ENCODE measurements around the gene RAB28.

RAB28 gene

DNA sequence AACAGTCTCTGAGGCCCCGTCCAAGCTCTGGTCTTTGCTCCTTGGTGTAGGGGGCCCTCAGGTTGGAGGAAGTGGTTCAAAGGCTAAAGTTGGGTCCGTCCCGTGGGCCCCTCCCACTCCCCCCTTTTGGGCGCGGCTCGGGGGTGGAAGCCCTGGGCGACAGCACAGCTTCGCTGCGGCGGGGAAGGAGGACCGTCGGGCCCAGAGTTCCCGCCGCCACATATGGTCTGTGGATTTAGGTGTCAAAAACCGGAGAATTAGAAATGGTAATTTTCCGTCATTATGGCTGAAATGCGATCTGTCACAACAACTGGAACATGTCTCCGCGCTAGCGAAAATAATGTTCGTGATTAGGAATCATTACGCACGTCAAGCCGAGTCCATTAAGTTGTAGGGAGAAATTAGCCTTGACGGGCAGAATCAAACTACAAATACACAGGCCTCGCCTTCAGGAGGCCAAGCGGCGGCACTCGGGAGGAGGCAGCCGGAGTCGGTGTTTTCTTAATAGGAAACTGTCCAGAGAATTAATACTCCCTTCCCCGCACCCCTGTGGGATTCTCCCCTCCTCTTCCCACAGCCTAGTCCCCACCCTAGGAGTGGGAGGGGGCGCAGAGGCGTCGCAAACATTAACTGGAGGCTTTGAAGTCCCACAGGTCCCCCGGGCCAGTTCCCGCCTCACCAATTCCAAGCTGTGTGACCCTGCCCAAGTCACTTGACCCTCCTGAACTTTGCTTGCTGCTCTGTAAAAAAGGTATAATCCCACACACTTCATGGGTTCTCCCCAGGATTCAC is 45.2 kb upstream of the RAB28 start:
- WGBS = 20% methylated on average over 37 of the region's 37 CpGs
- Histone ChIP-seq H3K9ac (ENCODE audit: low read length) (no peak overlapping the region), H3K4me3 (ENCODE audit: insufficient read depth in 1 of 2, low read depth in 1 of 2, low read length in 2 of 2) (no peak overlapping the region), H3K4ac (ENCODE audit: low read depth in 1 of 2, low read length in 2 of 2) (no peak overlapping the region), H3K4me1 (ENCODE audit: control insufficient read depth, insufficient read depth, low read depth, low read length) (peaks cover 19% of the 10 kb centered on the region), H2BK12ac (ENCODE audit: low read length in 2 of 2) (no peak overlapping the region), H2BK120ac (ENCODE audit: low read depth, low read length) (no peak overlapping the region), H4K8ac (ENCODE audit: low read length) (no peak overlapping the region), H2BK5ac (ENCODE audit: low read depth, low read length, poor library complexity, severe bottlenecking) (no peak overlapping the region), H3K27ac (ENCODE audit: low read length, poor library complexity, severe bottlenecking) (no peak overlapping the region), H3K9me3 (ENCODE audit: control insufficient read depth, low read length) (peaks cover 6% of the 10 kb centered on the region), H3K18ac (ENCODE audit: low read depth in 1 of 2, low read length in 2 of 2) (no peak overlapping the region), H2BK15ac (ENCODE audit: low read depth, poor library complexity, severe bottlenecking) (no peak overlapping the region), H3K23ac (ENCODE audit: low read length in 2 of 2) (no peak overlapping the region), H4K91ac (ENCODE audit: low read length) (no peak overlapping the region), H2AK5ac (ENCODE audit: low read length, severe bottlenecking) (no peak overlapping the region), H3K27me3 (ENCODE audit: control insufficient read depth in 1 of 2, insufficient read depth in 1 of 2, low read length in 2 of 2) (peaks cover 98 to 100% of the 10 kb centered on the region in 2 experiments), H2AFZ (ENCODE audit: low read depth, low read length) (no peak overlapping the region), H3K36me3 (ENCODE audit: control insufficient read depth in 1 of 2, insufficient read depth in 2 of 2, low read depth in 1 of 2, low read length in 2 of 2) (no peaks in the 10 kb centered on the region), H3K79me1 (replicated peaks; ENCODE audit: low read length, poor library complexity, severe bottlenecking) (no peaks in the 10 kb centered on the region), H3K14ac (ENCODE audit: low read length in 2 of 2) (no peak overlapping the region), H3K4me2 (ENCODE audit: low read length, poor library complexity, severe bottlenecking) (no peak overlapping the region)
- DNase-seq = no peak

DNA sequence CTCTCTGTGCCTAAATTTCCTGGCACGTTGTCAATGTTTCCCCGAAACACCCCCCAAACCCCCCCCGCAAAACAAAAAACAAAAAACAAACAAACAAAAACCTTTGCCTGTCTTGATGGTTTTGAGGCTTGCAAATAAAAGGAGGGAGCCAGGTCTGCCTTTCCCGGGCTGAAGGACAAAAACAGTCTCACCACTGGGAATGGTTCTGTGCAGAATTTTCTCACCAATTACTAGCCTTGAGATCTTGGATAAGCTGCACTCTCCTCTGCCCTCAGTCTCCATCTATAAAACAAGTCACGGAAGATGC is 44.6 kb upstream of the RAB28 start:
- Histone ChIP-seq H2BK12ac (ENCODE audit: low read length in 2 of 2) (no peak overlapping the region), H3K14ac (ENCODE audit: low read length in 2 of 2) (no peak overlapping the region), H3K79me1 (replicated peaks; ENCODE audit: low read length, poor library complexity, severe bottlenecking) (no peaks in the 10 kb centered on the region), H4K91ac (ENCODE audit: low read length) (no peak overlapping the region), H3K23ac (ENCODE audit: low read length in 2 of 2) (no peak overlapping the region), H3K27ac (ENCODE audit: low read length, poor library complexity, severe bottlenecking) (no peak overlapping the region), H2BK15ac (ENCODE audit: low read depth, poor library complexity, severe bottlenecking) (no peak overlapping the region), H4K8ac (ENCODE audit: low read length) (no peak overlapping the region), H3K9me3 (ENCODE audit: control insufficient read depth, low read length) (peaks cover 11% of the 10 kb centered on the region), H3K4me3 (ENCODE audit: insufficient read depth in 1 of 2, low read depth in 1 of 2, low read length in 2 of 2) (no peak overlapping the region), H3K4me2 (ENCODE audit: low read length, poor library complexity, severe bottlenecking) (no peak overlapping the region), H2AFZ (ENCODE audit: low read depth, low read length) (no peak overlapping the region), H3K36me3 (ENCODE audit: control insufficient read depth in 1 of 2, insufficient read depth in 2 of 2, low read depth in 1 of 2, low read length in 2 of 2) (no peaks in the 10 kb centered on the region), H3K4ac (ENCODE audit: low read depth in 1 of 2, low read length in 2 of 2) (no peak overlapping the region), H3K9ac (ENCODE audit: low read length) (no peak overlapping the region), H3K4me1 (ENCODE audit: control insufficient read depth, insufficient read depth, low read depth, low read length) (peaks cover 19% of the 10 kb centered on the region), H2BK120ac (ENCODE audit: low read depth, low read length) (no peak overlapping the region), H3K27me3 (ENCODE audit: control insufficient read depth in 1 of 2, insufficient read depth in 1 of 2, low read length in 2 of 2) (peaks cover 98 to 100% of the 10 kb centered on the region in 2 experiments), H2AK5ac (ENCODE audit: low read length, severe bottlenecking) (no peak overlapping the region), H2BK5ac (ENCODE audit: low read depth, low read length, poor library complexity, severe bottlenecking) (no peak overlapping the region), H3K18ac (ENCODE audit: low read depth in 1 of 2, low read length in 2 of 2) (no peak overlapping the region)
- WGBS = 9% methylated on average over 5 of the region's 5 CpGs
- DNase-seq = no peak

DNA sequence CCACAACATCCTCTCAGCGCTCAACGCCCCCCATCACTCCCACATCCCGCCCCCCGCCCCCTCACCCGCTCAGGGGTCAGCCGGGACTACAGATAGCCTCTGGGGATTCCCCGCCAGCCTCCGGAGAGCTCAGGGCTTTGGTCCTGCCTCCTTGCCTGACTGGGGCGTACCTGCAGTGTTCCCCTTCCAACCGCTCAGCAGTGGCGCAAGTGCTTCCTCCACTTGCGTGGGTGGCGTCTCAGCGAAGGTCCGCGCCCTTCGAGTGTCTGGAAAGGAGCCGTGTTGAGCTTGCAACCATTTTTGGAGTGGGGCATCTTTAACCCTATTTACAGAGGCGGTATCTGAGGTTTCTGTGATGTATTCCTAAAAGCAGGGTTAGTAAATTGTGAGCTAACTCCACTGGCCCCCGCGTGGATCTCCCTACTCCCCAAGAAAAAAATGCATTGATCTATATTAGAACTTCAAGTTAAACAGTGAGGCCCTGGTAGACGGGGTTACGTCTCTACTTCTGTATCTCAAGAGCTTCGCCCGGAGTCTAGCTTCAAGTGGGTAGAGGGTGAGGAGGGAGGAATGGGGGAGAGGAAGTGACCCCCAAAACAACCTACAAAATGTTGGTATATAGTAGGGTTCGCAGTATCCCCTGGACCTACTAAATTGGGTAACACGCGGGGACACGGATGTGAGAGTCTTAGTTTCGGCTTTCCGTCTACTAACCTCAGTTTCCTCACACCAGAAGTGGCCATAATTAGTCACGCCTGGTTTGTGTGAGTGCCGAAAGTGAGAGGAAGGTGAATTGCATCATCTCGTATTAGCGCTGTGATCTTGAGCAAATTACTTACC is 44.1 kb upstream of the RAB28 start:
- 13% methylated on average over 24 of the region's 35 CpGs for WGBS
- H3K4me1 ChIP-seq (ENCODE audit: control insufficient read depth, insufficient read depth, low read depth, low read length) = peaks cover 19% of the 10 kb centered on the region
- H3K9me3 ChIP-seq (ENCODE audit: control insufficient read depth, low read length) = peaks cover 12% of the 10 kb centered on the region

DNA sequence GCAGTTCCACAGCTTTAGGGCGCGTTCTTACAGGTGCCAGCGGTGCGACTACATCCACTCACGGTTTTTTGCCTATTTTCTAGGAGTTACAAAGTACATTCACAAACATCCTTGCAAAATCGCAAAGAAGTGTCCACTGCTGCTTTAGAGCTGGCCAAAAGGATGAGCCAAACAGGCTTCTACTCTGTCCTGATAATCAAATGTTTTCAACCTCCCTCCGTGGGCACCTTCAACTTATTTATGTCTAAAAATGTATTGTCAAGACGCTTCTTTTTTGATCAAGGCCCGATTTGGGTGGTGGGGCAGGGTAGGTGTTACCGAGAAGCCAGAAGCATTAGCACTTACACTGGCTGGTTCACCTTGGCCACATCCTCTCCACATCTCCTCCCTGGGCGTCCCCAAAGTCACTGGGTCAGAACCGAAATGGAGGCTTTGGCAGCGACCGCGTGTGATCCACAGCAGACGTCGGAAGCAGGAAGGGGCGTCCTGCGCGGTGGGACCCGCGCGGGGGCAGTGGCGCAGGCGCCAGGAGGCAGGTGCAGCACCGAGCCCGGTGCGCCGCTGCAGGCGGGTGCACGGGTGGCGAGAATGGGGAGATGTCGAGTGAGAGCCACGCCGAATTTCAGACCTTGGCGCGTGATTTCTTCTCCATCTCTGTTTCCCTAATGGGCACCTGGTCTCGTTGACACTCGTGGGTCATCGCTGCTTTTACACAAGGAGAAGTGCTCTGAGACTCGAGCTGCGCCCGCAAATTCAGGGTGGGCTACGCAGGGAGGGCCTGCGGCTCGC is 43.2 kb upstream of the RAB28 start:
- no peaks in the 10 kb centered on the region for H3K79me1 ChIP-seq (replicated peaks; ENCODE audit: low read length, poor library complexity, severe bottlenecking)
- H4K91ac ChIP-seq (ENCODE audit: low read length) = no peak overlapping the region
- H4K8ac ChIP-seq (ENCODE audit: low read length) = no peak overlapping the region
- H2AFZ ChIP-seq (ENCODE audit: low read depth, low read length) = no peak overlapping the region
- no peak overlapping the region for H3K4me3 ChIP-seq (ENCODE audit: insufficient read depth in 1 of 2, low read depth in 1 of 2, low read length in 2 of 2)
- H3K23ac ChIP-seq (ENCODE audit: low read length in 2 of 2) = no peak overlapping the region
- no peak overlapping the region for H2BK12ac ChIP-seq (ENCODE audit: low read length in 2 of 2)
- 17% methylated on average over 43 of the region's 46 CpGs for WGBS
- no peak overlapping the region for H2BK120ac ChIP-seq (ENCODE audit: low read depth, low read length)
- H3K18ac ChIP-seq (ENCODE audit: low read depth in 1 of 2, low read length in 2 of 2) = no peak overlapping the region
- H2BK5ac ChIP-seq (ENCODE audit: low read depth, low read length, poor library complexity, severe bottlenecking) = no peak overlapping the region
- H2AK5ac ChIP-seq (ENCODE audit: low read length, severe bottlenecking) = no peak overlapping the region
- H3K4me1 ChIP-seq (ENCODE audit: control insufficient read depth, insufficient read depth, low read depth, low read length) = peaks cover 26% of the 10 kb centered on the region
- peaks cover 99 to 100% of the 10 kb centered on the region in 2 experiments for H3K27me3 ChIP-seq (ENCODE audit: control insufficient read depth in 1 of 2, insufficient read depth in 1 of 2, low read length in 2 of 2)
- DNase-seq = no peak
- no peak overlapping the region for H3K9ac ChIP-seq (ENCODE audit: low read length)
- no peak overlapping the region for H3K27ac ChIP-seq (ENCODE audit: low read length, poor library complexity, severe bottlenecking)
- H3K9me3 ChIP-seq (ENCODE audit: control insufficient read depth, low read length) = peaks cover 12% of the 10 kb centered on the region
- H3K4me2 ChIP-seq (ENCODE audit: low read length, poor library complexity, severe bottlenecking) = no peak overlapping the region
- no peak overlapping the region for H2BK15ac ChIP-seq (ENCODE audit: low read depth, poor library complexity, severe bottlenecking)
- peak overlapping the region in 1 of 2 experiments; percentile 41 for H3K14ac ChIP-seq (ENCODE audit: low read length in 2 of 2)
- H3K4ac ChIP-seq (ENCODE audit: low read depth in 1 of 2, low read length in 2 of 2) = no peak overlapping the region
- H3K36me3 ChIP-seq (ENCODE audit: control insufficient read depth in 1 of 2, insufficient read depth in 2 of 2, low read depth in 1 of 2, low read length in 2 of 2) = no peaks in the 10 kb centered on the region

More for the DNA sequence above, 44.1 kb upstream of the RAB28 start:
- H3K4me3 ChIP-seq (ENCODE audit: insufficient read depth in 1 of 2, low read depth in 1 of 2, low read length in 2 of 2) = no peak overlapping the region
- no peak overlapping the region for H4K91ac ChIP-seq (ENCODE audit: low read length)
- H3K4ac ChIP-seq (ENCODE audit: low read depth in 1 of 2, low read length in 2 of 2) = no peak overlapping the region
- no peak overlapping the region for H3K23ac ChIP-seq (ENCODE audit: low read length in 2 of 2)
- H4K8ac ChIP-seq (ENCODE audit: low read length) = no peak overlapping the region
- no peak overlapping the region for H3K27ac ChIP-seq (ENCODE audit: low read length, poor library complexity, severe bottlenecking)
- no peak overlapping the region for H2BK5ac ChIP-seq (ENCODE audit: low read depth, low read length, poor library complexity, severe bottlenecking)
- no peak overlapping the region for H3K4me2 ChIP-seq (ENCODE audit: low read length, poor library complexity, severe bottlenecking)
- no peak overlapping the region for H3K18ac ChIP-seq (ENCODE audit: low read depth in 1 of 2, low read length in 2 of 2)
- no peaks in the 10 kb centered on the region for H3K36me3 ChIP-seq (ENCODE audit: control insufficient read depth in 1 of 2, insufficient read depth in 2 of 2, low read depth in 1 of 2, low read length in 2 of 2)
- H3K27me3 ChIP-seq (ENCODE audit: control insufficient read depth in 1 of 2, insufficient read depth in 1 of 2, low read length in 2 of 2) = peaks cover 99 to 100% of the 10 kb centered on the region in 2 experiments
- no peak overlapping the region for H2BK12ac ChIP-seq (ENCODE audit: low read length in 2 of 2)
- H2BK120ac ChIP-seq (ENCODE audit: low read depth, low read length) = no peak overlapping the region
- peak; percentile 20 for DNase-seq
- no peaks in the 10 kb centered on the region for H3K79me1 ChIP-seq (replicated peaks; ENCODE audit: low read length, poor library complexity, severe bottlenecking)
- H3K9ac ChIP-seq (ENCODE audit: low read length) = no peak overlapping the region
- H3K14ac ChIP-seq (ENCODE audit: low read length in 2 of 2) = no peak overlapping the region
- H2AK5ac ChIP-seq (ENCODE audit: low read length, severe bottlenecking) = no peak overlapping the region
- H2BK15ac ChIP-seq (ENCODE audit: low read depth, poor library complexity, severe bottlenecking) = no peak overlapping the region
- no peak overlapping the region for H2AFZ ChIP-seq (ENCODE audit: low read depth, low read length)
